T1000 (cell line): ENCODE results near the gene NANOS3.

Experiments used
- DNase-seq: peaks from one replicate; lab custom pipeline; 2025; ENCODE audit warnings: mixed read lengths; lab: John Stamatoyannopoulos, UW

Gene NANOS3

GRCh38 chr19:13864667-13865570 lies 12.0 kb upstream of the NANOS3 start:
- DNase-seq: no peak

GRCh38 chr19:13865571-13866462 lies 11.1 kb upstream of the NANOS3 start:
- no peak for DNase-seq

GRCh38 chr19:13866463-13867046 lies 10.4 kb upstream of the NANOS3 start:
- no peak for DNase-seq

- DNase-seq: no peak
These were observed 8.3 kb upstream of the NANOS3 start for GRCh38 chr19:13868663-13869062.

GRCh38 chr19:13869281-13869680 lies 7.7 kb upstream of the NANOS3 start:
- DNase-seq: no peak

GRCh38 chr19:13870873-13871272 lies 6.1 kb upstream of the NANOS3 start:
- no peak for DNase-seq

- DNase-seq: no peak
These were observed 4.6 kb upstream of the NANOS3 start for GRCh38 chr19:13872339-13872694.

GRCh38 chr19:13872695-13873389 lies 4.1 kb upstream of the NANOS3 start:
- no peak for DNase-seq

- no peak for DNase-seq
These were observed 3.0 kb upstream of the NANOS3 start for GRCh38 chr19:13873834-13874515.

GRCh38 chr19:13875824-13876223 lies 1.1 kb upstream of the NANOS3 start:
- no peak for DNase-seq

GRCh38 chr19:13877303-13877702 lies 369 bp downstream of the NANOS3 start:
- DNase-seq: no peak

GRCh38 chr19:13880059-13881043 lies 3.4 kb downstream of the NANOS3 start:
- DNase-seq: peak; percentile 98

GRCh38 chr19:13881251-13881691 lies 4.3 kb downstream of the NANOS3 start:
- no peak for DNase-seq

GRCh38 chr19:13881692-13882418 lies 4.9 kb downstream of the NANOS3 start:
- no peak for DNase-seq

- no peak for DNase-seq
These were observed 5.5 kb downstream of the NANOS3 start for GRCh38 chr19:13882419-13882795.

- no peak for DNase-seq
These were observed 5.9 kb downstream of the NANOS3 start for GRCh38 chr19:13882836-13883235.

- DNase-seq: no peak
These were observed 6.7 kb downstream of the NANOS3 start for GRCh38 chr19:13883516-13884064.

- DNase-seq: no peak
These were observed 8.0 kb downstream of the NANOS3 start for GRCh38 chr19:13884726-13885591.
